ENCODE measurements around the gene SYNDIG1.

Gene SYNDIG1

DNA sequence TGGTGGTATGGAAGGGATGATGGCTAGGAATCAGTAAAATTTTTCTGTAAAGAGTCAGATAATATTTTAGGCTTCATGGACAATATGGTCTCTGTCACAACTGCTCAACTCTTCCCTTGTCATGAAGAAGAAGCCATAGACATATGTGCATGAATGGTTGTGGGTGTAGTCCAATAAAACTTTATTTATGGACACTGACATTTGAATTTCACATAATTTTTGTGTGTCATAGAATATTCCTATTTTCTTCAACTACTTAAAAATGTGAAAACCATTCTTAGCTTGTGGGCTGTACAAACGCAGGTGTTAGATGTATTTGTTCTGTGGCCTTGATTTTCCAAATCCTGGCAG, 59.9 kb downstream of the SYNDIG1 start:
- no peak for ATAC-seq

DNA sequence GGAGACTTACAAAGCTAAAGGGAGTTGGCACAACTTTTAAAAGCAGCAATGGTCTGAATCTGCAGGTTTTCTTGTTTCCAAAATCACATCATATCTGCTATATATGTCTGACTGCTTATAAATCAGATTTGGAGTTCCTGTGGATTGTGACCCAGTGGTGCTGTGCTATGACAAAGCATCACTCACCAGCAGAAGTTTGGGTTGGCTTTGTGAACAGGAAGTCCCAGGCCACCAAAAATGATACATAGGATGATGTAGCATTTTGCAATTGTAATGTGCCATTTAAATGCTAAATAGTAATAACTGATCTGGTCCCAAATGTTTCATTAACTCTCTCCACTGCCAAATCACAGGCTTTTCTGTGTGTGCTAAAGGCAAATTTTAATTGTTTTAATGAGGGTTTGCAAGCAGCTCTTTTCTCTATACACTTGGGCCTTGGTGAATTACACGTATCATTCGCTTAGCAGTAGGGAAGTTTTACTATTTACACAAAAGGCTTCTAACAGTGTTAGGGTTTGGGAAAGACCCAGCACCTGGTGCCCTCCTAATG, 60.8 kb downstream of the SYNDIG1 start:
- no peak for ATAC-seq

DNA sequence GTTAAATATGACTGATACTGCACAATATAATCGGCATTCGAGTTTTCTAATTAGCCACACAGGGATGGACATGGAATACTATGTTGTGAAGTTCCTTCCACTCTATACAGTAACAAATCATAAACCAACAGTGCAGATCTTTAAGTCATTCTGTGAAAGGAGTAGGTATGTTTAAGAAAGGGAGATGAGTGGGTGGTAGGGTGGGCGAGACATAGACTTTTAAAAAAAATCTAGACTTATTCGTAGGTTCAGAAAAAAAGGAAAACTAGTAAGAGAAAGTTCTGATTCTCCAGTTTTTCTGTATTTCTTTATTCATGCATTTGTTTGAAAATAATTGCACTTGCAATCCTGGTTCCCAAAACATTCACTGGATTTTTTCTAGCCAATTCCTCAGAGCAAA, 61.8 kb downstream of the SYNDIG1 start:
- ATAC-seq = no peak

DNA sequence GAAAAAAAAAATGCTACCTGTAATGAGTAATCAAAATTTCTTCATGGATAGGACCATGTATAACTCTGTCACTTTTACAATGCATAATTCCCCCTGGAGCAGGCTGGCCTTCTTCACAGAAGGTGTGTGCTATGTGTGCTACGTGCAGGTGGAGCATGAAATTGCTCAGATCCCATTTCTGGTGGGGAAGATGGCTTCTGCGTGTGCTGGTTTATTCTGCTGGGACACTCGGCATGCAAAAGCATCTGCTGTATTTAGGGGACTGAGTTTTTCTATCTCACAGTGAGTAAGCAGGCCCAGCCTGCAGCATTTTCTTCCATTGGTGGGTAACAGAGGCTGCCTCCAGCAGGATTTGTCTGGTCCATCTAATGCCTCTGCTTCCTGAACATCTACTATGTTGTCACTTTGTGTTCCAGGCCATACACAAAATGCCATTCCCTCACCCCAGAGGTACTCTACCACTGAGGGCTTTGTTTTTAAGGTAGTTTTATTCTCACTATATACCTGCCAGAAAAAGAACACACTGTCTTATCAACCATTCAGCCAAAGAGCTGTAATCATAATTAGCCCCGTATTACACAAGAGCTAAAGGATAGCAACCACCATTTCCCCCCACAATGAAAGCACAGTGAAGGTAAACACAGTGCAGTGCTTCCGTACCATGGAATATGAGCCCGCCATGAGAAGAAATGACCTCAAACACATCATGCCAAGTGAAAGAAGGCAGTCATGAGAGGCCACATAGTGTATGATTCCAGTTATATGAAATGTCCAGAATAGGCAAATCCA, 62.4 kb downstream of the SYNDIG1 start:
- ATAC-seq = no peak

DNA sequence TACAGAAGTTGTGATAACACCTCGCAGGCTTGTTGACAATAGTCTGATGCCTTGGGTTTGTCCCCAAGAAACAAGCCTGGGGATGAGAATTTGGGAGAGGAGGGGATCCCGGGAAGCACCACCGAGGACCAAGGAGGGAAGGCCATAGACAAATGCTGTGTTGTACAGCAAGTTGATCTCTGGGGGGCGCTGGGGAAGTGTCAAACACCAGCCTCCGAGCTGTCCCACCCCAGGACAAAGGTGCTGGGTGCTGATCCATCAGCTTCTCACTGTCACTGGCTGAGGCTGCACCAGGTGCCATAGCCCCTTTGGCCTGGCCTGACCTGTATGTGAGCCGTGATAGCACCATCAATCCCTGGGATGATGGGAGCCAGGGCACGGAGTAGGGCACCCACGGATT, 64.0 kb downstream of the SYNDIG1 start:
- ATAC-seq = no peak

DNA sequence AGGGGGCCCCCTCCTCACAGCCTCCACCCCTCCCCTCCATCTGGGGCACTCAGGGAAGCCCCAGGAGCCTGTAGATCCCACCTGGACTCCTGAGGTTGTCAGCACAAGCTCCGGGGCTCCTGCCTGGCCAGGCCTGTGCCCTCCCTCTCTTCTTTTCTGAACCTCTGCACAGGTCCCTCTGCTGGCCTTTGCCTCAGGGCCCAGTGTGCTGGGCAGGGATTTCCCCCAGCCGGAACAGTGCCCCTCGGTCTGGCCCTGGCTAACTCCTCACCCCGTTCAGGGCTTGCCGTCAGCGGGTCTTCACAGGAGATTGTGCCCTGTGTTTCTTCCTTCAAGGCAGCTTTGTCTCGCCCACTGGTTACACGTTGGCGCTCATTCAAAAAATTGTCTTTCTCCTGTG, 64.9 kb downstream of the SYNDIG1 start:
- ATAC-seq = no peak

DNA sequence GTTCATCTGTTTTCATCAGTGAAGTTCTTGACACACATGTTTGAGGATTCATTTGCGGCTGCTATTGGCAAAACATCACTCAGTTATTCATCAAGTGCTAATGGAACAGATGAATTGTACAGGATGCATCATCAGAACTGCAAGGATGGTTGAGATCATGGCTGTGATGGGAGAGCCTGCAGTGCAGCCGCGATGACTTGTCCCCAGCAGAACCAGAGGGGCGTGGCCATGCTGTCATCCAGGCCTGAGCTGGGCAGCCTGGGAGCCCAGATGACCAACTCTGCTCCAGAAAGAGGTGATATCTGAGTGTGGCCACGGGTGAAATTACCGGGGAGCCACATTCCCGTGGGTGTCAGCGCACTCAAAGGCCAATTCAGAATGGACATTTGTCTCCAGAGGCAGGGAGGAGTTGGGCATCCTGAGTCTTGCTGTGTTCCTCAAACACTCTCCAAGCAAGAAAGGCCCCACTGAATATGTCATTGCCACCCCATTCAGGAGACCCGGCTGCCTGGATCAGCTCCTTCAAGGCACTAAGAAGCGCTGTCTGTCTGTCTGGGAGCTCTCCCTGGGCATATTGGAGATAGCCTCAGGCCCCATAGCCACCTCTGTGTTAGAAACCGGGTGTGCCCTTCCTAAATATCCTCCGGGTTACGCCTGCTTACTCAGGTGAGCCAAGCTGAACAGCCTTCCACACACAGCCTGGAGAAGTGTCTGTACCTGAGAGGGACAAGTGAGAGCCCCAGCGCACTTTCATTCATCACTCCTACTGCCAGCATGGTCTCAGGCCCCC, 66.7 kb downstream of the SYNDIG1 start:
- no peak for ATAC-seq

DNA sequence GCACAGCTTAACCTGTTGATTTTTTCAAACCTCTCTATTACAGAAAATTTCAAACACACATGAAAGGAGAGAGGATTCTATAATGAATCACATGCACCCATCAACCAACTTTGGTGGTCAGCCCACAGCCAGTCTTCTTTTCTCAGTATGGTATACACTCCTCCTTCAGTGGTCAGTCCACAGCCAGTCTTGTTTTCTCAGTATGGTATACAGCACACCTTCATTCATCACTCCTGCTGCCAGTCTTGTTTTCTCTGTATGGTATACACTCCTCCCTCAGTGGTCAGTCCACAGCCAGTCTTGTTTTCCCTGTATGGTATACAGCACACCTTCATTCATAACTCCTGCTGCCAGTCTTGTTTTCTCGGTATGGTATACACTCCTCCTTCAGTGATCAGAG, 67.8 kb downstream of the SYNDIG1 start:
- no peak for ATAC-seq

DNA sequence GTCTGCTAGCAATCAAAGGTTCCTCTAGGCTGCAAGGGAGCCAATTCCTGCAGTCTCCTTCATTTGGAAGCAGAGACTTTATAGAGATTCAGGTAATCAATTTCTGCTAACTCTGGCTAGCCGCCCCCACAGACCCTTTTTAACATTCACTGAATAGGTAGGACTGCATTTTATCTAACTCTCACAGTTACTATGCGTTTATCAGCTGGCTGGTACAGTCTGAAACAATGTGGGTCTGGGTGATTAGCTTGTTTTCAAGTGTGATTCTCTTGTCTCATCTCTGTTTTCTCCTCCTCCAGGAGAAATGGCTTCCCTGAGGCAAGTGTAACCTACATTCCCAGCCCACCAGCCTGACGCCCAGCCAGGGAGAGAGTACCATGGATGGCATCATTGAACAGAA, 73.3 kb downstream of the SYNDIG1 start:
- no peak for ATAC-seq

DNA sequence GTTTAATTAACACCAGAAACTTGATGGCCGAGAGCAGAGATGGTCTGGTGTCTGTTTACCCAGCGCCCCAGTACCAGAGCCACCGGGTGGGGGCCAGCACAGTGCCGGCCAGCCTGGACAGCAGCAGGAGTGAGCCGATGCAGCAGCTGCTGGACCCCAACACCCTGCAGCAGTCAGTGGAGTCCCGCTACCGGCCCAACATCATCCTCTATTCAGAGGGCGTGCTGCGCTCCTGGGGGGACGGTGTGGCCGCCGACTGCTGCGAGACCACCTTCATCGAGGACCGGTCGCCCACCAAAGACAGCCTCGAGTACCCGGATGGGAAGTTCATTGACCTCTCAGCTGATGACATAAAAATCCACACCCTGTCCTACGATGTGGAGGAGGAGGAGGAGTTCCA, 73.7 kb downstream of the SYNDIG1 start:
- no peak for ATAC-seq

DNA sequence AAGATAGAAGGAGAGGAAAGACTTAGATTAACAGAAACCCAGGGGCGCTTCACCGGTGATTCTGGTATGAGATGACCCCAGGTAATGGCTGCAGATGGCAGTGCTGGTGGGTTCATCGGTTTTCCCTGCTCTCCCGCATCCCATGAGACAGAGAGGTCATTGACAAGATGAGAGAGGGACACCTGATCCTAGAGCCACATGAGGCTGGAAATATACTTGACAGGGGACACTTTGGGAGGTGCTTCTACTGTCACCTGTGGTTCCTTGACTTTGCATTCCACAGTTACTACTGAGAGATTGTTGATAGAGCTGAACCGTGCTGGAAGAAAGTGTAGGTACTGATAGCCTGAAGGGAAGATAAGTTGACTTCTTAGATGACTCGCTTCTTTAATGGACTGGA, 74.3 kb downstream of the SYNDIG1 start:
- ATAC-seq = no peak

DNA sequence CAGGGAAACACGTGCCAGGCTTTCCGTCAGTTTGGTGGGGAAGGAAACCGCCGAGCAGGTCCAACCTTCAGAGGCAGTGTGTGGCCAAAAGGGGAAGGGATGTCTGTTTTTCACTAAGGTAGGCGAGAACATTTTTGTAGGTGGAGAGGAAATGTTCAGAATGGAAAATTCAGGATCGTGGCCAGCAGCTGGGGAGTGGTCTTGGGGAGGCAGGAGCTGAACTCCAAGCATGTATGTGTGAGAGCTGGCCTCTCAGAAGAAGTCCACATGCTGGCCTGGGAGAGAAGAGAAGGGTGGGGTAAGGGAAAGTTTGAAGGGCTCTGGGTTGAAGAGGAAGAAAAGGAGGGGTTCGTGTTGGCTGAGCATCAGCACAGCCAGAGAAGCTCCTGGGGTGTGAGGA, 74.9 kb downstream of the SYNDIG1 start:
- no peak for ATAC-seq

DNA sequence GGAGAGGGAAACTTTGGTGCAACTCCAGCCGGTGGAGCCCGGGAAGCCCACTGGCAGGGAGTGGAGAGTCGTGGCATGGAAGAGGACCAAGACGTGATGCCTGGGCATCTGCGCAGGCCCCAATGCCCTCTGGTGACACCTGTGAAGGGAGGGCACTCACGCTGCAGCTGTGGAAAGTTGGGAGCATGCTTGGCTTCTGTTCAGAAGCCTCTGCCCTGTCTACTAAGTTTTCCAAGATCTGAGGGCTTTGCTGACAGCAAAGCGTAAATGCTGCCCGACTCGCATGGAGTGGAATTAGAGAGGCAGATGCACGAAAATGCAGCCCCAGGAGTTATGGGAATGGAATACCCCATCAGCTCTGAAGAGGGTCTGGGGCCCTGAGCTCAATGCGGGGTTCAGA, 75.7 kb downstream of the SYNDIG1 start:
- ATAC-seq = no peak

DNA sequence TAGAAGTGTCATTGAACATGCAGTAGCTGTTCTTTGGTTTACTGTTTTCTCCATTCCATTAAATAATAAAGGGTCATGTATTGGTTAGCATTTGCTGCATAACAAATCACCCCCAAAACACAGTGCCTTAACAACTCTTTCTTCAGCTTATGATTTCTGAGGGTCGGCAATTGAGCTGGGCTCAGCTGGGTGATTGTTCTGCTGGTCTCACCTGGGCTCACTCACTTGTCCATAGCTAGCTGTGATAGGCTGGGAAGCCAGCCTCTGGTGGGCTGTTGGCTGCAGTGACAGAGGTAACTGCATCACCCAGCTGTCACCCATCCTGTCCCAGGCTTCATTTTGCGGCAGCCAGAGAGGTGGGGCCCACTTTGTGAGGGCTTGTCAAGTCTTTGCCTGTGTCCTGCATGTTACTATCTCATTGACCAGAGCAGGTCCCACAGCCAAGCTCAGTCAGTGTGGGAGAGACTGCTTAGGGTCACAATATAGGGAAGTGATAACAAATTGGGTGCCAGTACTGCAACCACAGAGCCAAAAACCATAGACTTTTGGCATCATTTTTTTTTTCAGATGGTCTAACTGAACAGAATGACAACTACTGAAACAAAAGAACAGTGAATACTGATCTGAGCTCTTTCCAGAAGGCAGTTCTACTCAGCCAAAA, 76.9 kb downstream of the SYNDIG1 start:
- no peak for ATAC-seq

DNA sequence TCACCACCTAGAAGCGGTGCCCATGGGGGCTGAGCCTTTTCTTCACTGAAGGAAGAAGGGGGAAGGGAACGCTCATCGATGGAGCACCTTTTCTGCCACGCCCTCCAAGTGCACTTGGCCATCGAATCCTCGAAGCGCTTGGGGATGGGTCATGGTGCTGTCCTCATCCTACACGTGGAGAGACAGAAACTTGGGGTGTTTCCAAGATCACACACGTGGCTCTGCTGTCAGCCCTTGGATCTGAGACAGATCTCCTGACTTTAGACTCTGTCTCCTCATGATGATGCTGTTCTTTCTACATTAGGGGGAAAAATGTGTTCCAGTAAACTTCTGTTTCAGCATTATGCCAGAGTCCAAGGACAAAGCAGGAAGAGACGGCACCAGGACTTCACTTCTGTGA, 78.5 kb downstream of the SYNDIG1 start:
- no peak for ATAC-seq

DNA sequence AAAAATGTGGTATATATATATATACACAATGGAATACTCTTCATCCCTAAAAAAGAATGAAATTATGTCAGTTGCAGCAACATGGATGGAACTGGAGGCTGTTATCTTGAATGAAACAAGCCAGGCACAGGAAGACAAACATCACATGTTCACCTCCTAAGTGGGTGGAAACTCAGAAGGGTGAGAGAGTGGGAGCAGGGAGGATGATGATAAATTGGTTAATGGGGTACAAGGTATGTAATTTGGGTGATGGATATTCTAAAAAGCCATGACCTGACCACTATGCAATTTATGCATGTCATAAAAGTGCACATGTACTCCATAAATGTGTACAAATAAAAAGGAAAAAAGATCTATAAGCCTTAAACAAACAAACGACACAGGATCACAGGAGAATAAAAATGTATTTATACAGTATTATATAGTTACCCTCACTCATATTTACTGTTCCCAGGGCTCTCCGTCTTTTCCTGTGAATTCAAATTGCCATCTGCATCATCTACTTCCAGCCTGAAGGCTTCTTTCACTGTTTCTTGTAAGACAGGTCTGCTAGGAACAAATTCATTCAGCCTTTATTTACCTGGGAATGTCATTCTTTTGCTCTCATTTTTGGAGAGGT, 89.8 kb downstream of the SYNDIG1 start:
- ATAC-seq = no peak

DNA sequence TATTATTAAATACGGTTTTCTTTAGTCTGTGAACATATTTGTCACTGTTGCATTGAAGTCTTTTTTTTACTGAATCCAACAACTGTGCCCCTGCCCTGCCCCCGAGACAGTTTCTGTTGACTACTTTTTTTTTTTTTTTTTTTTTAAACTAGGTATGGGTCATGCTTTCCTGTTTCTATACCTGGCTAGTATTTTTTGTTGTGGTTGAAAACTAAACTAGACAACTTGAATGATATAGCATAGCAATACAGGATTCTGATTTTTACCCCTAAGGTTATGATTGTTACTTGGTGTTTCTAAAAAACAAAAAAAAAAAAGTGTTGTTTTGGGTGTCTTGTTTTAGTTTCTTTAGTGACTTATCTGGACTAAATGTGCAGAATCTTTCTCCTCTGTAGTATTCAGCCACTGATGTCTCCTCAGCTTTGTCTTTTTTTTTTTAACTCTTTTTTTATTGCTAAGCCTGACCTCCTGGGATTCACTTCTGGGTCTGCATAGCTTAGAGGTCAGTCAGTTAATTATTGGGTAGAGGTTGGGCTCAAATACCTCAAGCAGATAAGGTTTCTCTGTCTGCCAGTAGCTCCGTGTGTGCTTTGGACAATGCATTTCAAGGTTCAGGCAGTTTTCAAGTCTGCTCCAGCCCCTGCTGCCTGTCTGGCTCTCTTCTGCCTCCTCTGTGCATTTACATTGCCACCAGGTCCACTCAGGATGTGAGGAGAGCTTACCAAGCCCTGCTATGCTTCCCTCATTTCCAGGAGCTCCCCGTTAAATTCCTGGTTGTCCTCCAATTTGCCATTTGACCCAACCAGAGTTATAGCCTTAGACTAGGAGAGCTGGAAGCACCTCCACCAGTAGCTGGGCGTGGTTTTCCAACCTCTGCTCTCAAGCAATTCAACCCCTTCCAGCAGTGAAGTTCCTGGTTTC, 91.4 kb downstream of the SYNDIG1 start:
- no peak for ATAC-seq

DNA sequence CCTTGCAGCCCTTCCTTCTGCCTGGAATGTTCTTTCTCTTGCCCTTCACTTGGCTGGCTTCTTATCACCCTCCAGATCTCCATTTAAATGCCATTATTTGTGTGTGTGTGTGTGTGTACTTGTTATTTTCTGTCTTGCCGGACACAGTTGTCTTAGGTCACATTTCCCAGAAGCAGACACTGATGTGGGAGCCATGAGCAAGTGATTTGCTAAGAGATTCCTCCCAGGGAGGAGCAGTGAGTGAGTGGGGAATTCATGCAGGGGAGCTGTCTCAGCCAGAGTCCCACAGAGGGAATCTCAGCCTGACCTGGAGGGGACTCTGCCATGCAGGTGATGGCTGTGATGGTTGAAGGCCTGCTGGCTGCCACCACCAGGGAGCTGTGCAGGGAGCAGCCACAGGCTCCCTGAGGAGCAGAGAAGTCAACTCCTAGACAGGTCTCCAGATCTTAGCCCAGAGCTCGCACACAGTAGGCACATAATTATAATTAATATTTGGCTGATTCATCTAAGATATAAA, 96.5 kb downstream of the SYNDIG1 start:
- no peak for ATAC-seq

DNA sequence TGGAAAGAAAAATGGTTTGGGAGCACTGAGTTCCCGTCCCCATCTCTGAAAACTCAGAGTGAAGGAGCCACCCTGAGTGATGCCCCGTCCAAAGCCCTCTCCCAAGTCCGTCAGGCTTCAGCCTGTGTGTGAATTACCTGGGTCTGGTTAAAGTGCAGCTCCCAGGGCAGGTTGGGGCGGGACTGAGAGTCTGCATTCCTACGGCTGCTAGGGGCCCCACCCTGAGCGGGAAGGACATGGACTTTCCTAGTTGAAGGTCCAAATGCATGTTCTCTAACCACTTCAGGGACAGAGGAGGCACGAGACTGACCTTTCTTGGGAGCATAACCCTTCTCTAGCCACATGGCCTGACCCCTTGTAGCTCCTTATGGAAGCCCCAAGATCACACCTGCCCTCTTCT, 97.2 kb downstream of the SYNDIG1 start:
- ATAC-seq = no peak

DNA sequence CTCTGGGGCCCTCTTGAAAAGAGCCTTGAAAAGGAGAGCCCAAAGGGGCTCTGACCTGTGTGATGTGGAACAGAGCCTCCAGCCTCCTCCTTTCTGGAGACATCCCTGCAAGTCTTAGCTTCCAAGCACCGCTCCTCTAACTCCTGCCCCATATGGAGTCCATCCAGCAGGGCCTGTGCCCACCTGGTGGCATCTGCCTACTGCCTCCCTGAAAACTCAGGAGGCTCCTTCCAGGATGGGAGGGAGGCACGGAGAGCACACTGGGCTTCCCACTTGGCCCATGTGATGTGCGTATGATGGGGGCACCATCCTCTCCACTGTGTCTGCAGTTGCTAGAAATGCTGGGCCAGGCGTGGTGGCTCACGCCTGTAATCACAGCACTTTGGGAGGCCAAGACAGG, 98.1 kb downstream of the SYNDIG1 start:
- ATAC-seq = no peak

DNA sequence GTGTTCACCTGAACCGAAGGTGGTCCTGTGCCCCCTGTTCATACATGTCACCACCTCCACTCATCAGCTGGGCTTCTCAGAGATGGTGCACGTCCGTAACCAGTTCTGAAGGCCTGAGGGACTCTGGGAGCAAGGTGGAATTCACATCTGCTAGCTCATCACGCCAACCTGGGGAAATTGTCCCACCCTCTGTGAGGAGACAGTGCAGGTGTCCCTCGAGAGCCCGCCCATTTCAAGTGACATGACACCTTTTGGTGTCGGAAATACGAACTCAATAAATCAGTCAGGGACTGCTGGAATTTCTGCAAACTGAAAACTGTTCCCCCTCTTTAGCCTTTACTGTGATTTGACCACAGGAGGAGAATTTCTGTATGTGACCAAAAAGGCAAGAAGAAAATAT, 99.4 kb downstream of the SYNDIG1 start:
- ATAC-seq = no peak

DNA sequence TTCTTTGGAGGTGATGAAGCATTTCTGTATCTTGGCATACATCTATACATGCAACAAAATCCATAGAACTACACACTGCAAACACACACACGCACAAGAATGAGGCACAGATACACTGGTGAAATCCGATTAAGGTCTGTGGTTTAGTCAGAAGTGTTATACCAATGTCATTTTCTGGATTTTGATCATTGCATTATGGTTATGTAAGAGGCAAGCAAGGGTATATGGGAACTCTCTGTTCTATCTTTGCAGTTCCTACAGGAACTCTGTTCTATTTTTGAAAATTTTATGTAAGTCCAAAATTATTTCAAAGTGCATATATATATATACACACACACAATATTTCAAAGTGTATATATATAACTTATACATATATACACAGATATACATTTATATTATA, 101.7 kb downstream of the SYNDIG1 start:
- no peak for ATAC-seq

Data from activated CD4-positive, CD25-positive, alpha-beta regulatory T cell treated with anti-CD3 and anti-CD28 coated beads, Interleukin-2, amount 50 U/mL, for 24 hours (primary cell).